A673 (cell line): ENCODE data around the gene PAK1IP1. TPM values are rescaled to one million over a fixed set of nuclear protein-coding genes. Genes with fewer than 3 reads are reported as not detected.

Experiments used
- BruUV-seq: library from RNA; stranded (reverse); fragments of 400-500 nt; replicated peaks from 2 replicates; lab custom pipeline; 2021; lab: Mats Ljungman, UMichigan
- CTCF ChIA-PET: fragments of 300-600 bp; sonication (Branson Sonifier 250); formaldehyde crosslinking; loops from one replicate; lab custom pipeline; 2022; ENCODE audit warnings: antibody characterized with exemption; lab: Charles Lee
- POLR2A ChIA-PET: fragments of 300-600 bp; sonication (Branson Sonifier 250); formaldehyde crosslinking; loops from one replicate; lab custom pipeline; 2022; ENCODE audit warnings: antibody characterized with exemption; ENCODE audit not compliant: low non-redundant PET; lab: Charles Lee
- DNase-seq: peaks from one replicate; pipeline ENCODE4 v3.0.0-alpha.2; 2015; ENCODE audit warnings: low spot score
- H3K27ac ChIP-seq: fragments of 200-600 bp; sonication (generic); 2 replicates; pipeline ENCODE4 v1.5.1; 2016; ENCODE audit warnings: mixed run types, low read depth, mild to moderate bottlenecking, mixed read lengths, antibody characterized with exemption, low read length; ENCODE audit not compliant: poor library complexity, severe bottlenecking
- H3K27me3 ChIP-seq: fragments of 200-600 bp; sonication (generic); replicated peaks from 2 replicates; pipeline ENCODE4 v1.6.1; 2017; ENCODE audit warnings: mixed run types, low read depth, mild to moderate bottlenecking, mixed read lengths, antibody characterized with exemption, low read length; ENCODE audit not compliant: insufficient read depth, poor library complexity
- H3K36me3 ChIP-seq: fragments of 200-600 bp; sonication (generic); 2 replicates; pipeline ENCODE4 v1.6.1; 2016; ENCODE audit warnings: mixed run types, mild to moderate bottlenecking, mixed read lengths, antibody characterized with exemption, low read length; ENCODE audit not compliant: insufficient read depth, poor library complexity, severe bottlenecking
- H3K4me1 ChIP-seq: fragments of 200-600 bp; sonication (generic); 2 replicates; pipeline ENCODE4 v1.6.1; 2017; ENCODE audit warnings: mixed run types, mild to moderate bottlenecking, mixed read lengths, antibody characterized with exemption, low read length; ENCODE audit not compliant: insufficient read depth, poor library complexity, severe bottlenecking
- H3K4me3 ChIP-seq: fragments of 200-600 bp; sonication (generic); 2 replicates; pipeline ENCODE4 v1.5.1; 2016; ENCODE audit warnings: low read depth, mixed run types, mild to moderate bottlenecking, mixed read lengths, low read length; ENCODE audit not compliant: poor library complexity, severe bottlenecking
- H3K9me3 ChIP-seq: fragments of 200-600 bp; sonication (generic); 2 replicates; pipeline ENCODE4 v1.6.1; 2016; ENCODE audit warnings: mixed run types, low read depth, mild to moderate bottlenecking, mixed read lengths, antibody characterized with exemption, low read length; ENCODE audit not compliant: poor library complexity, severe bottlenecking
- CTCF ChIP-seq: fragments of 300-800, 200-600 bp; sonication (generic); conservative IDR thresholded peaks from 2 replicates; pipeline ENCODE4 v1.5.1; 2017; ENCODE audit warnings: low read depth, mild to moderate bottlenecking, antibody characterized with exemption, low read length, moderate library complexity, mixed read lengths
- EZH2 ChIP-seq: fragments of 200-600 bp; sonication (generic); IDR thresholded peaks from 2 replicates; pipeline ENCODE4 v1.6.1; 2017; ENCODE audit warnings: borderline replicate concordance, low read depth, mild to moderate bottlenecking, mixed read lengths, antibody characterized with exemption, low read length; ENCODE audit not compliant: poor library complexity, severe bottlenecking
- intact Hi-C: fragments of 100-400 bp; cut with micrococcal nuclease; formaldehyde crosslinking; loops from one replicate; pipeline ENCODE4 v1.10.0; 2022; ENCODE audit not compliant: unreplicated experiment
- total RNA-seq: library from RNA; stranded (reverse); gene quantifications from 2 replicates; pipeline ENCODE4 v1.2.3, GENCODE V29; 2021

The PAK1IP1 gene
- total RNA-seq, 1 experiment from 2014 or later = 41.6 TPM

GRCh38 chr6:10733151-10733715 lies 38.5 kb downstream of the PAK1IP1 start:
- ChIA-PET POLR2A (no interaction called here), CTCF (no interaction called here)
- TF ChIP-seq EZH2 (no peak), CTCF (no peak)
- Histone ChIP-seq H3K4me3 (no peak overlapping the region), H3K27ac (no peak overlapping the region), H3K4me1 (no peaks in the 10 kb centered on the region), H3K27me3 (no peaks in the 10 kb centered on the region), H3K9me3 (no peaks in the 10 kb centered on the region), H3K36me3 (peaks cover 10% of the 10 kb centered on the region)
- BruUV-seq = no TSS peak
- no peak for DNase-seq
- intact Hi-C loops = no loop called here

GRCh38 chr6:10733863-10734262 lies 39.1 kb downstream of the PAK1IP1 start:
- no peaks in the 10 kb centered on the region for H3K4me1 ChIP-seq
- BruUV-seq = no TSS peak
- ChIA-PET POLR2A (no interaction called here), CTCF (no interaction called here)
- H3K36me3 ChIP-seq = peaks cover 6% of the 10 kb centered on the region
- no peak for DNase-seq
- no peak overlapping the region for H3K27ac ChIP-seq
- intact Hi-C loops = no loop called here
- TF ChIP-seq CTCF (no peak), EZH2 (no peak)
- H3K27me3 ChIP-seq = no peaks in the 10 kb centered on the region
- no peaks in the 10 kb centered on the region for H3K9me3 ChIP-seq
- no peak overlapping the region for H3K4me3 ChIP-seq

- BruUV-seq = no TSS peak
- H3K27me3 ChIP-seq = no peaks in the 10 kb centered on the region
- no peak overlapping the region for H3K27ac ChIP-seq
- H3K36me3 ChIP-seq = no peaks in the 10 kb centered on the region
- no peak for DNase-seq
- ChIA-PET CTCF (no interaction called here), POLR2A (no interaction called here)
- intact Hi-C loops = no loop called here
- H3K4me3 ChIP-seq = no peak overlapping the region
- no peak for TF ChIP-seq CTCF
- no peaks in the 10 kb centered on the region for H3K4me1 ChIP-seq
- no peaks in the 10 kb centered on the region for H3K9me3 ChIP-seq
Measured at GRCh38 chr6:10736731-10737130, 42.0 kb downstream of the PAK1IP1 start.
